Activated CD4-positive, CD25-positive, alpha-beta regulatory T cell (primary cell): ENCODE results near the gene BAD.
A peak's percentile ranks its signal among the peaks of the same experiment; 100 is the strongest.

Experiments used
- DNase-seq, 4 experiments: peaks; one replicate each; lab custom pipeline; 2025; lab: John Stamatoyannopoulos, UW

BAD gene

DNA sequence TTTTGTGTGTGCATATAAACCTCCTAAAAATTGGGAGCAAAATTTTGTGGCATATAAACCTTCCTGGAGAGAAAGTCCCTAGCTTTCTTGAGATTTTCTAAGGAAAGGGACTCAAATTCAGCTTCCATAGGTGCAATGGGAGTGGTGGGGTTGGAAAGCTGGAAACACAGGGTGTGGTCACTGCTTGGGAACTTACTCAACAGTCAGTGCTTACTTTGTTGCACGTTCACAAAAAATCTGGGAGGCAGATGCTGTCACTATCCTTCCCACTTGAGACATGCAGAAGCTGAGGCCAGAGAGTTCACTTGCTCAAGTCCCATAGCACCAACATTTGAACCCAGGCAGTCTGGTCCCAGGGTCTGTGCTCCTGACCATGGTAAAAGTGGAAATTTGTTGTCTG, 11.8 kb upstream of the BAD start:
- DNase-seq = no peak

DNA sequence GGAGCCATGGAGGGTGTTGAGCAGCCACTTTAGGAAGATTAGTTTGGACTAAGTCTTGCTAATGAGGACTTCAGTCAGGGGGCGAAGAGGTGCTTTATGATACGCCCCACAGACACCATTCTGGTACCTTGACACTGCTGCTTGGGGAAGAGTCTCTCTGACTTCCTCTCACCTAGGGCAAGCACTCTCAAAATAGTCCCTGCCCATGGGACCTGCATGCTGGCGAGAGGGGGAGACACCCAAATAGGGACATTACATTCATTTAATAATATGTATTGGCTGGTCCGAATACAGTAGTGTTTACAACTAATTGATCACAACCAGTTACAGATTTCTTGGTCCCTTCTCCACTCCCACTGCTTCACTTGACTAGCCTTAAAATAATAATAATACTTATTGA, 11.3 kb upstream of the BAD start:
- no peak for DNase-seq

DNA sequence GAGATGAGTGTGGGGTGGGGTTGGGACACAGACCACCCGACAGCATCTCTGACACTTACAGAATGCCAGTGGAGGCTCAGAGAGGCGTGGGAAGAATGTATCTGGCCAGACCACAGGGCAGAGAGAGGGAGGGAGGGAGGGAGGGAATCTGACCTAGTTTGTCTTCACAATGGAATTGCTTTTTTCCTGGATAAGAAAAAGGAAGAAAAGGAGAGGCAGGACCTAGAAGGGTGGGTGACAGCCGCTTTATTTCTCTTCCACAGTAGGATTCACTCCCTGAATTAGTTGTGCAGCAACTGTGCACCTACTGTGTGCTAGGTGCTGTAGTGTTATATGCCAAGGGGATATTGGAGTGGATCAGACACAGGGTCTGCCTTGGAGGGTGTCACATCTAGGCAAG, 10.3 kb upstream of the BAD start:
- no peak for DNase-seq

DNA sequence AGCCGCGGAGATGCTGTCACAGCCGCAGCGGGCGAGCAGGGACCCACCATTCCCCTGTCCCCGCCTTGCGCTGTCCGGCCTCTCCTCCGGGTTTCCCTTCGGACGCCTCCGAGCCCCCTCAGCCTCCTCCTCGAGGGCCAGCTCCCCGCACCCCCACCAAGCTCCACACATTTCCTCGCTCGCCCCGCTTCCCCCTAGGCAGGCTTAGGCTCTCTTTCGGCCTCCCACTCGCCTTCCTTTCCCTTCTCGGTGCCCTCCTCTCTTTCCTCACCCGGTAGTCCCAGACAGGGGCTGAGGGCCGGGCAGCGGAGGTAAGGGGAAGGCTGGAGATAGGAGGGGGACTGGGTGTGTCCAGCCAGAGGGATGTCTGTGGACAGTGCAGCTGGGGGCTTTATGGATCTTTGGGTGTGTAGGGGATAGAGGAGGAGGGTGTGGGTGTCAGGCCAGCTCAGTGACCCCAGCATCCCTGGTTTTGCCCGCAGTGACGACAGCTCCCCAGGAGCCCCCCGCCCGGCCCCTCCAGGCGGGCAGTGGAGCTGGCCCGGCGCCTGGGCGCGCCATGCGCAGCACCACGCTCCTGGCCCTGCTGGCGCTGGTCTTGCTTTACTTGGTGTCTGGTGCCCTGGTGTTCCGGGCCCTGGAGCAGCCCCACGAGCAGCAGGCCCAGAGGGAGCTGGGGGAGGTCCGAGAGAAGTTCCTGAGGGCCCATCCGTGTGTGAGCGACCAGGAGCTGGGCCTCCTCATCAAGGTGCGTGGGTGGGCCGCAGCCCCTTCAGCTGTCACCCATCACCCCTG, 8.2 kb upstream of the BAD start:
- no peak for DNase-seq

DNA sequence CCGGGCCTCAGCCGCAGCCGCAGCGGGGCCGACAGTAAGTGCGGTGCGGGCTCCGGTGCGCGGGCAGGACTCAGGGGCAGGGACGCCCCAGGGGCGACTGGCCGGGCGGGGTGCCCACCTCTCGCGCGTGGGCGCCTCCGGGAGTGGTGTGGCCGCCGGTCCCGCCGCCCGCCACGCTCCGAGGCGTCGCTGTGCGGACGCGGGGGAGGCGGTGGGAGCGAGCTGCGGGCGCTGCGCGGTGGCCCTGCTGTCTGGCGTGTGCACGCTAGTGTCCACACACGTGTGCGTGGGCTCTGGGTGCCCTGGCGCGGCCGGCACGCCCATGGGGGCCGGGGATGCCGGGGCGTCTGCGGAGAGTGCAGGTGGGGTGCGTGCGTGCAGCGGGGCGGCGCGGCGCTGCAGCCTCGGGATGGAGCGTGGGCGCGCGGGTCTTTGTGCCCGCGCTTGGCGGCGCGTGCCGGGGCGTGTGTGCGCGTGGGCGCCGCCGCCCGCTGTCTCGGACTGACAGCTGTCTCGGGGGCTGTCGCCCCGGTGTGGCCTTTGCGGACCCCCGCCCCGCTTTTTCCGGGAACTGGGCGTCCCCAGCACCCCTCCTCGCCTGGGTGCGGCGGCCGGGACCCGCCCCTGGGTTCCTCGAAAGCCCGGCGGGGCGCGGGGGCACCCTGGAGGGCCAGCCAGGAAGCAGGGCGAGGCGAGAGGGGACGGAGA, 7.4 kb upstream of the BAD start:
- DNase-seq = no peak

DNA sequence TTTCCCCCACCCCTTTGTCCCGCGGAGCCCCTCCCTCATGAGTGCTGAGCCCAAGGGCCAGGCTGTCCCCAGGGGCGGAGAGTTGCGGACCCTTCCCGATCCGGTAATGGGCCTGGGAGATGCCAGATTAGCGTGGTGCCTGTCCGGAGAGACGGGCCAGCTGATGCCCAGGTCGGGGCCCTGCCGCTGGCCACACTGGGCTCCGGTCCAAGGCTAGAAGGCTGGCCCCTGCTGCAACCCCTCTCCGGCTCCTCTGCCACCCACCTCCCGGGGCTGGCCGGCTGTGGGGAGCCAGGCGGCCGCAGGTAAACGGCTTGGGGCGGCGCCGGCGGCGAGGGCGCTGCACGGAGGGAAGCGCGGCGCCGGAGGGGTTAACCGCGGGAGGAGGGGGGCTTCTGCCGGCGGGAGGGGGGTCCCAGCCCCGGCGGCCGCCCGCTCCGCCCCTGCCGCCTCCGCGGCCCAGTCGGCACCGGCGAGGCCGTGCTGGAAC, 6.8 kb upstream of the BAD start, which contains the start of gene KCNK4:
KCNK4 (plus strand) TSS at position 41 of the 490 bp plus-strand sequence. CDS start 1,717 bp downstream, outside the sequence.
- no peak for DNase-seq

DNA sequence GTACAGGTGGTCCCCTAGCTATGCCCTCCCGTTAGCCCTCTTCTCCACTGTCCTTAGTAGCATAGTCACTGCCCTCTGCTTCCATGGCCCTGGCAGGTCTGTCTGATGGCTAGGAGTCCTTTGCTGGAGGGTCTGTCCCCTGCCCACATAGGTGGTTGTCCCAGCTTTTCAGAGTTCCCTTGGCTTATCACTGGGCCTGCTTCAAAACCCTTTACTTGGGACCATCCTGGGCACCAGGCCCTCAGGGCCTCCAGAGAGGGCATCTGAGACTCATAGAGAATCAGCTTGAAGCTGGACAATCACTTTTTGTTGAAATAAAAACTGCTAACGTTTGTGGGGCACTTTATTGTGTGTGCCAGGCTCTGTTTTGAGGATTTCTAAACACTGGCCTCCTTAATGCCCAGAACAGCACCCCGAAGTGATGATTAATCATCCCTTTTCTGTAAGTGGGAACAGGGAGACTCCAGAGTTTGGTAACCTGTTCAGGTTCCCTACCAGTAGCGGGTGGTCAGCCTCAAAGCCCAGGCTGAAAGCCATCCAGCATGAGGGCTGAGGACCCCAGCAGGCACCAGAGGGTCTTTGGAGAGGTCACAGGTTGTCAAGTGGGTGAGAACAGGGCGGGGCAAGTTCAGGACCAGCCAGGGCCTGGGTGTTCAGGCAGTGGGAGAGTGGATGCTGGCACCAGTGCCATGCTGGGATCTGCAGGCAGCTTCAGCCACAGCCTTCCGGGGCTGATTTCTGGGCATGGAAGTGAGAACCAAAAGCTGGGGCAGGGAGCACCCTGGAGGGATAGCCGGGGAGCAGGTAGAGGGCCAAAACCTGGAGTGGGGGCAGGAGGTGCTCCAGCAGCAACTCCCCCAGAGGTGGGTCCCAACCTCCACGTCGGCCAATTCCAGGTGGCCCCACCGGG, 6.1 kb upstream of the BAD start:
- no peak for DNase-seq

DNA sequence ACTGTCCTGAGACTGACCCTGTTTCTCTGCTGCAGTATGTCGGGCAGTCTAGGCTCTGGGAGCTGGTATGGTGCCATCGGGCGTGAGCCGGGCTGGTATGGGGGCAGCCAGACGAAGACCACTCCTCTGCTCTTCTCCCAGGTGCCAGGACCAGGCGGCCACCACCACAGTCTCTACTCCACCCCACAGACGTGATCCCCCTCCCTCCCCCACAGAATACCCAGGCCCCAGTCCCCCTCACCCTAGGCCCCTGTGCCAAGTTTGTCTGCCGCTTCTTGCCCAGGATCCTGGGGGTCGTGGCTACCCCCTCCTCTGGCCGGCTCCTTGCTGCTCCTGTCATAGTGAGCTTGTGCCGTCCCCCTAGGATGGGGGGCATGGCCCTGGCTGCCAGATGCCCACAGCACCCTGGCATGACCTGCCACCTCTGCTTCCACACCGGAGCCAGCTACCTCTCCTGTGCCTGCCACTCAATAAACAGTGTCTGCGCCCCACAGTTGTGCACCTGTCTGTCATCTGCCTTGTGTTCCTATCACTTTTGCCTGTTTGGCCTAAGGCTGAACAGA, 4.6 kb upstream of the BAD start:
- no peak for DNase-seq

DNA sequence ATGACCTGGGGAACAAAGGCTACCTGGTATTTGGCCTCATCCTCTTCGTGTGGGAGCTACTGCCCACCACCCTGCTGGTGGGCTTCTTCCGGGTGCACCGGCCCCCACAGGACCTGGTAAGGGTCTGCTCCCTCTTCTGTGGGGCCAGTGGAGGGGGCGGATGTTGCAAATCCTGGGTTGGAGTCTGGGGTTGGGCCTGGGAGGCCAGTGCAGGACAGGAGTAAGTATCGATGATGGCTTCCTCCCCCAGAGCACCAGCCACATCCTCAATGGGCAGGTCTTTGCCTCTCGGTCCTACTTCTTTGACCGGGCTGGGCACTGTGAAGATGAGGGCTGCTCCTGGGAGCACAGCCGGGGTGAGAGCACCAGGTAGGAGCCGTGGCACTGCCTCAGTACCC, 3.9 kb upstream of the BAD start:
- no peak for DNase-seq

DNA sequence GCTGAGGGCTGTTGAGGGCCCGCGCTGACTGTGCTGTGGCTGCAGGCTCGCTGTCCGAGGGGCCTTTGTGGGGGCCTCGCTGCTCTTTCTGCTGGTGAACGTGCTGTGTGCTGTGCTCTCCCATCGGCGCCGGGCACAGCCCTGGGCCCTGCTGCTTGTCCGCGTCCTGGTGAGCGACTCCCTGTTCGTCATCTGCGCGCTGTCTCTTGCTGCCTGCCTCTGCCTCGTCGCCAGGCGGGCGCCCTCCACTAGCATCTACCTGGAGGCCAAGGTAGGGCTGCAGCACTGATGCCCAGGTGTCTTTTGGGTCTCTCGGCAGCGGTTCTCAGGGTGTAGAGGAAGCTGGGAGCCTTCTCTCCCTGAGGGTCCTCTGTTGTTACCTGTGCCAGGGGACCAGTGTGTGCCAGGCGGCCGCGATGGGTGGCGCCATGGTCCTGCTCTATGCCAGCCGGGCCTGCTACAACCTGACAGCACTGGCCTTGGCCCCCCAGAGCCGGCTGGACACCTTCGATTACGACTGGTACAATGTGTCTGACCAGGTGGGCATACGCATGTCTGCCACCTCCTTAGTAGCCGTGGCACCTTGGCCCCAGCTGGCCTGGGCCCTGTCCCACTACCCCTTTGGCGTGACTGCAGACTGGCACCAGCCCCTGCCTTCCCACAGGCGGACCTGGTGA, 3.3 kb upstream of the BAD start:
- DNase-seq = no peak

DNA sequence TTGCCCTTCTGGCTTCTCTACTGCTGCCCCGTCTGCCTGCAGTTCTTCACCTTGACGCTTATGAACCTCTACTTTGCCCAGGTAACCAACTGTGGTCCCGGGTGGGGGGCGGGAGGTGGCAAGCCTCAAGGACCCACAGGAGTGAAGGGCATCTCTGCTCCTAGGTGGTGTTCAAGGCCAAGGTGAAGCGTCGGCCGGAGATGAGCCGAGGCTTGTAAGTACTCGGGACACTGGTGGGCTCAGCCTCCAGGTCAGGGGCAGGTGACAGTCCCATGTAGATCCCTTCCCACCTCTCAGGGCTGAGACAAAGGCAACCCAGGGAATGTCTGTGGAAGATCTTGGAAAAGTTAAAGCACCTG, 2.3 kb upstream of the BAD start:
- no peak for DNase-seq

DNA sequence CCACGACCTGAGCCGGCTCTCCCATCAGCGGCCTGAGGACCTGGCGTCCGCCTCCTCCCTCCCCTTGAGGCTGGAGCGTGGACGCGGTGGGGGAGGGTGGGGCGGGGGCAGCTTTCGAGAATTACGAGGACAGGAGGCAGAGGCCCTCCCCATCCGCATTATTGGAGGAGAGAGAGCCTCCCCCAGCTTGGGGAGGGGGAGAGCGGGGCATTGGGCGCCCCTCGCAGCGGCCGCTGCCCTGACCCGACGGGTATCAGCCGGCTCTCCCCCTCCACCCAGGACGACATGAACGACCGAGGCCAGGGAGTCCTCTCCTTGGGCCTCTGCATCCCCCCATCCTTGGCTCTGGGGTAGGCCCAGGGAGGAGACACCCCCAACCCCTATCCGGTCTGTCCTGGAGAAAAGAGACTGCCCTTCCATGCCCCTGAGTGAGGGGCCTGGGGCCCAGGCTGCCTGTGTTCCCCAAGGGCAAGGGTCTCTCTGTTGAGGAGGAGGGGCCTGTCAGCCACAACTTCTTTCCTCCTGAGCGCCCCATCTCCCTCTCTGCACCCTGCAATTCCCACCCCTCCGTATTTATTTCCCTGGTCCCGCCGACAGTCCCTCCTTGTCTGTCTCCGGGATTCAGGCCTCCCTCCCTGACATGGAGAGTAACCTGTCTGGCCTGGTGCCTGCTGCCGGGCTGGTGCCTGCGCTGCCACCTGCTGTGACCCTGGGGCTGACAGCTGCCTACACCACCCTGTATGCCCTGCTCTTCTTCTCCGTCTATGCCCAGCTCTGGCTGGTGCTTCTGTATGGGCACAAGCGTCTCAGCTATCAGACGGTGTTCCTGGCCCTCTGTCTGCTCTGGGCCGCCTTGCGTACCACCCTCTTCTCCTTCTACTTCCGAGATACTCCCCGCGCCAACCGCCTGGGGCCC, 1.7 kb upstream of the BAD start:
- no peak for DNase-seq

DNA sequence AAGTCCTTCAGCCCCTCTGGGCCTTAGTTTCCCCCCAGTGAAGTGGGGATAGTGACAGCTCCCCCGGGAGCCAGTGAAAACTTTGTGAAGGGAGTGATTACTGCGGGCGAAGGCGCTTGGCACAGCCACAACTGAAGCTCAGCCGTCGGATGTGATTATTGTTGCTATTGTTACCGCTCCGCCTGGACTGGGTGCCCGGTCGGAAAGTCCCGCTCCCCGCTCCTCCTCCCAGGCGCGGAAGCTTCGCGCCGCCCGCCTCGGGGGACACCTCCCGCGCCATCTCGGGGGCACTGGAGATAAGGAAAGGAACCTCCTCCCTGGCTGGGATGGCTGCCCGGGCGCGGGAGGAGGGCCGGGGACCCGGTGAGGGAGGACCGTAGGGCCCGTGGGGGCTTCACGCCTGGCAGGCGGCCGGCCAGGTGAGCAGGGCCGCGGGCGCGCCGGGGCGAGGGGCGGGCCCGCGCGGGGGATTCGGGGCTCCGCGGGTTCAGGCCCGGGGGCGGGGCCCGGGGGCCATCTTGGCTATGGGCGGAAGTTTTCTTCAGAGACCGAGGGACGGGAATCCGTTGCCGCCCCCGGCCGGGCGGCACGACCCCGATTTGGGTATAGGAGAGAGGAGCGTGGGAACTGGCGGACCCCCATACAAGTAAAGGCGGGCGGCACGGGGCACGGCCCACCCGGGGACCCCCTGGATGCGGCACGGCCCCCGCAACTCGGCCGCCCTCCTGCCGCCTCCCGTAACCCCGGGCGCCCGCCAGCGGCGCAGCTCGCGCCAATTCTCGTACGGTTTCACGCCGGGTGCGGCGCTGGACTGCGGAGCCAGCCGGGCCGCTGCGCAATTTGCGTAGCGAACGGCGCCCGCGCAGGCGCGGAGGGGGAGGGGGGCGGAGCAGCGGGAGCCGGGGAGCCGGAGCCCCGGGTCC, 758 bp upstream of the BAD start, which contains the start of gene GPR137:
GPR137 (plus strand) TSS at position 887 of the 923 bp plus-strand sequence. CDS start 677 bp downstream, outside the sequence.
- DNase-seq = peak; percentile 86 to 87 (median 86)

DNA sequence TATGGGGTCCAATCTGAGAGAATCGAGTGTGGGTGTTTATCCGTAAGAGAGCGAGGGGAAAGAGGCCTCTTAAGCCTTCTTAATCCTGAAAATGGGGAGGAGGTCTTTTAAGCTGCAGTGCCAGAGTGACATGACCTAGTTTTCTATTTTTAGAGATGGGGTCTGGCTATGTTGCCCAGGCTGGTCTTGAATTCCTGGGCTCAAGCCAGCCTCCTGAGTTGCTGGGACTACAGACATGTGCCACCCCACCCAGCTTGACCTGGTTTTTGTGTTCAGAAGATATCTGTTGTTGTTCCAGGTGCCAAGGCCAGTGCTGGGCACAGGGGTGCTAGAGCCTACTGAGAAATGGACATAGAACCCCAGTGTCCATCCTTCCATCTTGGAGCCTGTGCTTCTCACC, 1.4 kb downstream of the BAD start:
- no peak for DNase-seq

DNA sequence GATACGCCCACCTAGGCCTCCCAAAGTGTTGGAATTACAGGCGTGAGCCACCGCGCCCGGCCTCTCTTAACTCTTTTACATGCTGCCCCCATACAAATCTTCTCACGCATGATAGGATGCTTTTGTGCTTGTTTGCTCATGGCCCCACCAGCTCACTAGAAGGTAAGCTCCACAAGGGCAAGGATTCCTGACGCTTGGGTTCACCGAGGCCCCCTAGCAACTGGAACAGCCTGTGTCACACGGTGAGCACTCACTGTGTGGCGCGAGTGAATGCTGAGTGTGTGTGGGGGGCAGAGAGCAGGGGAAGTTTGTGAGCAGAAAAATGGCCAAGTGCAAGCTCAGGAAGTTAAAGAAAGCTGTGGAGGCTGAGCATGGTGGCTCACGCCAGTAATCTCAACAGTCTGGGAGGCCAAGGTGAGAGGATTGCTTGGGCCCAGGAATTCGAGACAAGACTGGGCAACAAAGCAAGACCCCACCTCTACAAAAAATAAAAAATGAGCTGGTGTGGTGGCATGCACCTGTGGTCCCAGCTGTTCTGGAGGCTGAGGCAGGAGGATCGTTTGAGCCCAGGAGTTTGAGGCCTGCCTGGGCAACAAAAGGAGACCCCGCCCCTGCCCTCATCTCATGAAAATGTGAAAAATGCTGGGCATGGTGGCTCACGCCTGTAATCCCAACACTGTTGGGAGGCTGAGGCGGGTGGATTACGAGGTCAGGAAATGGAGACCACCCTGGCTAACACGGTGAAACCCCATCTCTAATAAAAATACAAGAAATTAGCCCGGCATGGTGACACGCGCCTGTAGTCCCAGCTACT, 2.3 kb downstream of the BAD start:
- no peak for DNase-seq

DNA sequence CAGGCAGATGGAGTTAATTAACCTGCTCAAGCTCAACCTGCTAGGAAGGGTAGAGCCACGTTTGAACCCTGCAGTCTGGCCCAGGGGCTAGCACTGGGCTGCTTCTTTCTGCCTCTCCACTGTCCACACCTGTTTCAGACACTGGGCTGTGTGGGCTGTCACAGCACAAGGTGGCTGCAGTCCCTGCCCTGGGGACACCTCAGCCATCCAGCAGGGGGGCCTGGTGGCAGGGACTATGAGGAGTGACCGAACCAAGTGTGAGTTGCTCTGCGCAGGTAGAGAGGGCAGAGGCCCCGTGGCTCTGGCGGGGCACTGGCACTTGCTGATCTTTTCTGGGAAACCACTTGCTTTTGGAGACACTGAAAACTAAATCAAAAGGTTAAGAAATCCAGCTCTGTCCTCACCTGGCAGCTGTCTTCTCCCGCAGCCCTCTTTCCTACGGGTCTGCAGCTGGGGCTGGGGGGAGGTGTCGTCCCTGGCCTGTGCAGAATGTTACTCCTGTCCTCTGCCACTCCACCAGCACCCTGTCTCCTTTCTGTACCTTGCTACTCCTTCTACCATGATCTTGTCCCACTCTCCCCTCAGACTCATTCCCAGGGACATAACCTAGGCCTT, 5.8 kb downstream of the BAD start:
- DNase-seq = no peak

DNA sequence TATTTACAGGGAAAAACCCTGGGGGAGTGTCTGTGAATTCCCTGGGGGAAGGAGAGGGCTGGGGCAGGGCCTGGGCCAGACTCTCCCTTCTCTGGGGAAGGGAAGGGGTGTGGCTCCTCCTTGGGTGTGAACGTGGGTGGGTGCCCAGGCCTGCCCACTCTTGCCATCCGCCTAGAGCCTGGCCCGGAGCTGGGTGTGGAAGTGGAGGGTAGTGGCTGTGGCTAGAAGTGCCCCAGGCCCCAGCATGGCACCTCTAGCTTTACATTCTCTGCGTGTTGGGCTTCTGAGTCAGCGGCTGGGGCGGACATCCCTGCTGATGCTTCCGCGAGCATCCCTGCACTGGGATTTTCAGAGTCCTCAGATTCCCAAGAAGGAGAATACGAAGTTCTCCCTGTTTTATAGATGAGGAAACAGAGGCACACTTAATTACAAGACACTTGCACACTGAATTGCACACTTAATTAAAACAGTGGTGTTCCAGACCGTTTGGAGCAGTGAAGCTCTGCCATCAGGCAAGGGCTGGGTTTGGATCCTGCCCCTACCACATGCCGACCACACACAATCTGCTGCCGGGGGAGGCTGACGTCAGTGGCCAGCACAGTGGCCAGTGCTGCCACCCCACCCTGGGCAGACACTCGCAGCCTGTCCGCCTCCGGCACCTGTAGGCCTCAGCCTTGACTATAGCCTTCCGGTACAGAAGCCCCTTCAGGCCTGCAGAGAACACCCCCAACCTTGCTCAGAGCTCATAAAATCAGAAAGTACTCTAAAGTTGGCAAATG, 7.6 kb downstream of the BAD start:
- no peak for DNase-seq
